K562 (cell line): ENCODE measurements around the gene TNFRSF18.

ENCODE experiments used
- LCOR ChIP-seq: sonication (generic); formaldehyde crosslinking; IDR thresholded peaks from 2 replicates; pipeline ENCODE4 v1.8.0; 2022; ENCODE audit warnings: mild to moderate bottlenecking, missing genetic modification reagents
- MLLT1 ChIP-seq, 2 experiments: fragments of 450-650 bp; IDR thresholded peaks; 2 replicates each; pipeline ENCODE4 v1.6.1; 2016
- POLR2AphosphoS5 ChIP-seq: IDR thresholded peaks from 2 replicates; pipeline ENCODE4 v1.6.1; 2011; ENCODE audit warnings: mild to moderate bottlenecking, low read depth, low read length, moderate library complexity; ENCODE audit not compliant: control insufficient read depth, insufficient read depth
- RCOR1 ChIP-seq, 2 experiments: IDR thresholded peaks; 2 replicates each; pipeline ENCODE4 v1.6.1; 2012; ENCODE audit warnings: low read depth in 2 of 2, low read length in 2 of 2, borderline replicate concordance in 1 of 2, improper control_type of control experiment in 1 of 2
- RHOXF2B ChIP-seq: fragments of 250-450 bp; sonication (Bioruptor Pico); conservative IDR thresholded peaks from 2 replicates; pipeline ENCODE4 v1.5.1; 2021
- ZNF232 ChIP-seq: sonication (generic); formaldehyde crosslinking; IDR thresholded peaks from 2 replicates; pipeline ENCODE4 v1.8.0; 2022; ENCODE audit warnings: mild to moderate bottlenecking, missing genetic modification reagents
- ZNF408 ChIP-seq: fragments of 250-450 bp; sonication (Bioruptor Pico); IDR thresholded peaks from 2 replicates; pipeline ENCODE4 v1.4.0; 2020; ENCODE audit warnings: low read depth, mild to moderate bottlenecking, moderate library complexity
- ZNF512 ChIP-seq: IDR thresholded peaks from 2 replicates; pipeline ENCODE4 v1.6.1; 2016; ENCODE audit warnings: missing genetic modification characterization, missing compliant biosample characterization
- TF ChIP-seq, protein P1 (sequence below), 3 experiments: IDR thresholded peaks in 2 of 3; conservative IDR thresholded peaks in 1 of 3; 2 replicates each; pipeline ENCODE4 v1.5.1; 2011 to 2012; ENCODE audit warnings: low read length in 3 of 3, mild to moderate bottlenecking in 3 of 3, control low read depth in 2 of 3, improper control_type of control experiment in 1 of 3, inconsistent platforms in 1 of 3, low read depth in 1 of 3, mixed read lengths in 1 of 3, moderate library complexity in 1 of 3; ENCODE audit not compliant: insufficient read depth in 2 of 3

- TF ChIP-seq ZNF232, result no peak
- no peak for TF ChIP-seq RHOXF2B (CRISPR knock-in tag)
- TF ChIP-seq MLLT1 (IDR thresholded peaks at IDR 0.05), result no peak
- TF ChIP-seq, protein P1, sequence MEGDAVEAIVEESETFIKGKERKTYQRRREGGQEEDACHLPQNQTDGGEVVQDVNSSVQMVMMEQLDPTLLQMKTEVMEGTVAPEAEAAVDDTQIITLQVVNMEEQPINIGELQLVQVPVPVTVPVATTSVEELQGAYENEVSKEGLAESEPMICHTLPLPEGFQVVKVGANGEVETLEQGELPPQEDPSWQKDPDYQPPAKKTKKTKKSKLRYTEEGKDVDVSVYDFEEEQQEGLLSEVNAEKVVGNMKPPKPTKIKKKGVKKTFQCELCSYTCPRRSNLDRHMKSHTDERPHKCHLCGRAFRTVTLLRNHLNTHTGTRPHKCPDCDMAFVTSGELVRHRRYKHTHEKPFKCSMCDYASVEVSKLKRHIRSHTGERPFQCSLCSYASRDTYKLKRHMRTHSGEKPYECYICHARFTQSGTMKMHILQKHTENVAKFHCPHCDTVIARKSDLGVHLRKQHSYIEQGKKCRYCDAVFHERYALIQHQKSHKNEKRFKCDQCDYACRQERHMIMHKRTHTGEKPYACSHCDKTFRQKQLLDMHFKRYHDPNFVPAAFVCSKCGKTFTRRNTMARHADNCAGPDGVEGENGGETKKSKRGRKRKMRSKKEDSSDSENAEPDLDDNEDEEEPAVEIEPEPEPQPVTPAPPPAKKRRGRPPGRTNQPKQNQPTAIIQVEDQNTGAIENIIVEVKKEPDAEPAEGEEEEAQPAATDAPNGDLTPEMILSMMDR (IDR thresholded peaks at IDR 0.05 in 2 of 3, conservative IDR thresholded peaks at IDR 0.05 in 1 of 3; ENCODE audit: insufficient read depth in 2 of 3, low read depth in 1 of 3, low read length in 3 of 3), result 0 out of 6 replicates have a peak, but pooled peaks of 2 of the 3 experiments have one; percentile 11 to 18
- no peak for TF ChIP-seq ZNF408 (CRISPR knock-in tag)
- TF ChIP-seq POLR2AphosphoS5, result no peak
- no peak for TF ChIP-seq RCOR1 (IDR thresholded peaks at IDR 0.05; ENCODE audit: borderline replicate concordance in 1 of 2, low read depth in 2 of 2, low read length in 2 of 2)
- TF ChIP-seq LCOR, result no peak
- no peak for TF ChIP-seq ZNF512 (tag)
These were observed 37.9 kb upstream of the TNFRSF18 start for GRCh38 chr1:1244192-1244811.
